Endothelial cell of umbilical vein (primary cell): ENCODE measurements around the gene CA14.

Experiments used
- CTCF ChIP-seq, 2 donors: IDR thresholded peaks; 1 replicate in 1 of 2; 2 replicates in 1 of 2; pipeline ENCODE4 v1.5.1; 2011; ENCODE audit warnings: low read length in 2 of 2, mild to moderate bottlenecking in 2 of 2, moderate library complexity in 2 of 2, control low read depth in 1 of 2, inconsistent platforms in 1 of 2, low read depth in 1 of 2; ENCODE audit not compliant: insufficient read depth in 1 of 2; ENCODE audit errors: extremely low read depth in 1 of 2
- EZH2 ChIP-seq: IDR thresholded peaks from 2 replicates; pipeline ENCODE4 v1.6.1; 2012; ENCODE audit warnings: borderline replicate concordance, low read depth, mild to moderate bottlenecking, moderate library complexity, low read length, inconsistent platforms; ENCODE audit not compliant: severe bottlenecking
- FOS ChIP-seq: IDR thresholded peaks from 2 replicates; pipeline ENCODE4 v1.6.1; 2011; ENCODE audit warnings: mild to moderate bottlenecking, low read length, moderate library complexity, borderline replicate concordance; ENCODE audit not compliant: insufficient read depth
- MAX ChIP-seq: IDR thresholded peaks from 2 replicates; pipeline ENCODE4 v1.6.1; 2011; ENCODE audit not compliant: insufficient read depth, insufficient read length
- MYC ChIP-seq: IDR thresholded peaks from one replicate; pipeline ENCODE4 v1.6.1; 2011; ENCODE audit warnings: mild to moderate bottlenecking, low read depth, low read length
- POLR2A ChIP-seq: IDR thresholded peaks from 2 replicates; pipeline ENCODE4 v1.6.1; 2012; ENCODE audit warnings: low read depth, mild to moderate bottlenecking, control low read depth, low read length
- POLR2AphosphoS5 ChIP-seq: IDR thresholded peaks from 2 replicates; pipeline ENCODE4 v1.6.1; 2012; ENCODE audit warnings: low read depth, mild to moderate bottlenecking, control low read depth, low read length, moderate library complexity; ENCODE audit not compliant: insufficient read depth

GRCh38 chr1:150268340-150268704 lies 10.7 kb downstream of the CA14 start:
- no peak for TF ChIP-seq CTCF (IDR thresholded peaks at IDR 0.05; ENCODE audit: extremely low read depth in 1 of 2, insufficient read depth in 1 of 2, low read depth in 1 of 2, low read length in 2 of 2)
- no peak for TF ChIP-seq MAX
- no peak for TF ChIP-seq FOS
- TF ChIP-seq EZH2, result no peak
- TF ChIP-seq MYC, result no peak
- no peak for TF ChIP-seq POLR2AphosphoS5
- TF ChIP-seq POLR2A, result no peak
